ENCODE measurements around the gene HMGN3.

HMGN3 gene

GRCh38 chr6:79184641-79185040 lies 49.8 kb downstream of the HMGN3 start:
- no peak for DNase-seq (ENCODE audit: low spot score)

- DNase-seq (ENCODE audit: low spot score), result no peak
Measured at GRCh38 chr6:79184086-79184485, 50.4 kb downstream of the HMGN3 start.

GRCh38 chr6:79180052-79180451 lies 54.4 kb downstream of the HMGN3 start:
- DNase-seq (ENCODE audit: low spot score), result no peak

- DNase-seq (ENCODE audit: low spot score), result no peak
Measured at GRCh38 chr6:79173378-79173777, 61.1 kb downstream of the HMGN3 start.

- DNase-seq (ENCODE audit: low spot score), result no peak
Measured at GRCh38 chr6:79170959-79171358, 63.5 kb downstream of the HMGN3 start.

- no peak for DNase-seq (ENCODE audit: low spot score)
Measured at GRCh38 chr6:79170431-79170830, 64.1 kb downstream of the HMGN3 start.

- no peak for DNase-seq (ENCODE audit: low spot score)
Measured at GRCh38 chr6:79168695-79168980, 65.8 kb downstream of the HMGN3 start.

- no peak for DNase-seq (ENCODE audit: low spot score)
Measured at GRCh38 chr6:79167931-79168694, 66.4 kb downstream of the HMGN3 start.

GRCh38 chr6:79159846-79160245 lies 74.6 kb downstream of the HMGN3 start:
- DNase-seq (ENCODE audit: low spot score), result no peak

- DNase-seq (ENCODE audit: low spot score), result no peak
Measured at GRCh38 chr6:79158856-79159516, 75.5 kb downstream of the HMGN3 start.

- no peak for DNase-seq (ENCODE audit: low spot score)
Measured at GRCh38 chr6:79157961-79158644, 76.4 kb downstream of the HMGN3 start.

- DNase-seq (ENCODE audit: low spot score), result no peak
Measured at GRCh38 chr6:79152269-79152737, 82.2 kb downstream of the HMGN3 start.

Data from cerebellar cortex (tissue), 1 donor.